ENCODE results near the gene DDX24. TPM values are rescaled to one million over a fixed set of nuclear protein-coding genes. Genes with fewer than 3 reads are reported as not detected.
A peak's percentile ranks its signal among the peaks of the same experiment; 100 is the strongest.

Gene DDX24
- polyA plus RNA-seq, 1 donor from 2014 or later: 207 TPM

DNA sequence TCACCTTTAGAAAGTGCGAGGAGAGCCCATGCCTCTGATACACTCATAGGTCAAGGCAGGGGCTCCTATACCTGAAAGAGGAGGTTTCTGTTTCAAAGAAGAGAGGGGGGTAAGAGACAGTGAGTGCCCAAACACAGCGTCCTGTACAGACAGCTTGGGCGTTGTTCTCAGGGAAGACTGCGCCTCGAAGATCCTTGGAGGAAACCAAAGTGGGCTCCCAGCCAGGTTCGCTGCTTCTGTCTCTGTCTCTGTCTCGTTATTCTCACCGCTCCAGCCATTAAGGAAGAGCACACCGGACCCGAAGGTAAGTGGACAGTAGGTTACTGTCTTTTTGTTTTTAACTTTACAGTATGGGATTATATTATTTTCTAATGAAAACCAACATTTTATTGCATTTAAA, 23.7 kb upstream of the DDX24 start:
- no peak overlapping the region for H3K27ac Mint-ChIP-seq
- H3K4me3 Mint-ChIP-seq: no peak overlapping the region
- peaks cover 3% of the 10 kb centered on the region for H3K36me3 Mint-ChIP-seq
- no peaks in the 10 kb centered on the region for H3K27me3 Mint-ChIP-seq
- no peaks in the 10 kb centered on the region for H3K9me3 Mint-ChIP-seq
- H3K4me1 Mint-ChIP-seq: no peaks in the 10 kb centered on the region

DNA sequence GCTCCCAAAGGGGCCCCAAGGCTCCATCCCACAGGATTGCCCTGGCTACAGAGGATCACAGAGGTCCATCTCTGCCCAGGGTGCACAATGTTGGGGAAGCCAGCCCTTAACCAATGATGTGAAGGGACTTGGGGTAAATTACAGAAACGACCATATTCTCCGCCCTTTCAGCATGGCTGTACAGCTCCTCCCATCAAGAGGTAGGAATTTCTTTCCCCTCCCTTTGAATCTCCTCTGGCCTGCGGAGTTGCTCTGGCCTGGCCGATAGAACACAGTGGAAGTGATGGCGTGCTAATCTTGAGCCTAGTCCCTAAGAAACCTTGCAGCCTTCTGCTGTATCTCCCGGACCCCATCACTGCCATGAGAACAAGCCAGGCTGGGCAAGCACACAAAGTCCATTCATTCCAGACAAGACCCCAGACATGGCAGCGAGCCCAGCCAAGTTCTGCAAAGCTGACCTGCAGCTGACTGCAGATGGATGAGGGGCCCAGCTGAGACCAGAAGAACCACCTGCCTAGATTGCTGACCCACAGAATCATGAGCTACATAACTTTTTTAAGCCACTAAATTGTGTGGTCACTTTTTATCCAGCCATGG, 22.6 kb upstream of the DDX24 start:
- H3K27me3 Mint-ChIP-seq: no peaks in the 10 kb centered on the region
- no peak overlapping the region for H3K27ac Mint-ChIP-seq
- peaks cover 3% of the 10 kb centered on the region for H3K36me3 Mint-ChIP-seq
- no peaks in the 10 kb centered on the region for H3K4me1 Mint-ChIP-seq
- no peak overlapping the region for H3K4me3 Mint-ChIP-seq
- no peaks in the 10 kb centered on the region for H3K9me3 Mint-ChIP-seq

- no peaks in the 10 kb centered on the region for H3K9me3 Mint-ChIP-seq
- H3K27ac Mint-ChIP-seq: no peak overlapping the region
- H3K36me3 Mint-ChIP-seq: peaks cover 3% of the 10 kb centered on the region
- H3K4me1 Mint-ChIP-seq: no peaks in the 10 kb centered on the region
- no peak overlapping the region for H3K4me3 Mint-ChIP-seq
- H3K27me3 Mint-ChIP-seq: no peaks in the 10 kb centered on the region
Observed at GRCh38 chr14:94102768-94103482, 21.9 kb upstream of the DDX24 start.

DNA sequence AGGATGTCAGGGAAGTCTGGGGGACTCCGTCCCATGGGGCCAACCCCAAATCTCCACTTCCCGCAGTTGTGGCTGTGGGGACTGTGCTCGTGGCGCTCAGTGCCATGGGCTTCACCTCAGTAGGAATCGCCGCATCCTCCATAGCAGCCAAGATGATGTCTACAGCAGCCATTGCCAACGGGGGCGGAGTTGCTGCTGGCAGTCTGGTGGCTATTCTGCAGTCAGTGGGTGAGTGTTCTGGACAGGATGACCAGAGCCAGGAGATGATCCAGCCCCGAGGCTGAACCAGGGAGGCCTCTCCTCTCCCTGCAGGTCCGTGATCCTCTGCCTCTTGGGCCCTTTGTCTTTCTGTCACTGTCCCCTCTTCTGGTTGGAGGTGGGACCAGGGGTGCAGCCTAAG, 20.7 kb upstream of the DDX24 start:
- Mint-ChIP-seq H3K4me1 (no peaks in the 10 kb centered on the region), H3K27ac (no peak overlapping the region), H3K36me3 (peaks cover 5% of the 10 kb centered on the region), H3K4me3 (no peak overlapping the region), H3K27me3 (no peaks in the 10 kb centered on the region), H3K9me3 (no peaks in the 10 kb centered on the region)

DNA sequence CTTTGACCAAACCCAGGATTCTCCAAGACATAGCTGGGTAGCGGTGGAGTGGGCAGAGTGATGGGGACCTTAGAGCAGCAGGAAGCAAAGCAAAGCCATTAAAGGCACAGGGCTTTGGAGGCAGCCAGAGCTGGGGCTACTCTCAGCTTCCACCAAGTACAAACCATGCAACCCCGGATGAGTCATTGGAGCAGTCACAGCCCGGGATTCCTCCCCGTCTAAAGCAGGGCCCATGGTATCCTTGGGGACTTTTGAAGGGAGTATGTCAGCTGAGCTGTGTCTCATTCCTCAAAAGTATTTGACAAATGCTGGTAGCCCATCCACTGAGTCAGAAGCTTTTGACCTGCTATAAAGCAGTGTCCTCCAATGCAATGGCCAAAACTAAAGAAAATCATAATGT, 19.8 kb upstream of the DDX24 start:
- no peaks in the 10 kb centered on the region for H3K4me1 Mint-ChIP-seq
- no peak overlapping the region for H3K4me3 Mint-ChIP-seq
- no peak overlapping the region for H3K27ac Mint-ChIP-seq
- no peaks in the 10 kb centered on the region for H3K9me3 Mint-ChIP-seq
- peaks cover 5% of the 10 kb centered on the region for H3K36me3 Mint-ChIP-seq
- H3K27me3 Mint-ChIP-seq: no peaks in the 10 kb centered on the region

DNA sequence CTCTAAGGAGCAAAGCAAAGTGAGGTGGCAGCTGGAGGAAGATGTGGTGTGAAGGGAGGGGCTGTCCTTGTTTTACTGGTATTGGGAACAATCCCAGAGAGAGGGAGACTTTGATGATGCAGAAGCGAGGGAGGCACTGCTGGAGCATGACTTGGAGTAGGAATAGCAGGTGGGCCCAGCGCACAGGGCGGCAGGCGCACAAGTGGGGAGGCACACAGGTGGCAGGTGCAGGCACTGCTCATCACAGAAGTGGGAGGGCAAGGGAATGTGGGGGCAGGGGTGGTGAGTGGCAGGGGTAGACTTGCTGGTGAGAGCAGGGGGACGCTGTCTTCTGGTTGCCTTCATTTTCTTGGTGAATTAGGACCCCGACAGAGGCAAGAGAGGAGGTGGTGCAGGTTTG, 18.0 kb upstream of the DDX24 start:
- Mint-ChIP-seq H3K36me3 (peaks cover 5% of the 10 kb centered on the region), H3K9me3 (no peaks in the 10 kb centered on the region), H3K4me1 (no peaks in the 10 kb centered on the region), H3K27me3 (no peaks in the 10 kb centered on the region), H3K4me3 (peak overlapping the region in 1 of 4 donors; percentile 29), H3K27ac (no peak overlapping the region)

DNA sequence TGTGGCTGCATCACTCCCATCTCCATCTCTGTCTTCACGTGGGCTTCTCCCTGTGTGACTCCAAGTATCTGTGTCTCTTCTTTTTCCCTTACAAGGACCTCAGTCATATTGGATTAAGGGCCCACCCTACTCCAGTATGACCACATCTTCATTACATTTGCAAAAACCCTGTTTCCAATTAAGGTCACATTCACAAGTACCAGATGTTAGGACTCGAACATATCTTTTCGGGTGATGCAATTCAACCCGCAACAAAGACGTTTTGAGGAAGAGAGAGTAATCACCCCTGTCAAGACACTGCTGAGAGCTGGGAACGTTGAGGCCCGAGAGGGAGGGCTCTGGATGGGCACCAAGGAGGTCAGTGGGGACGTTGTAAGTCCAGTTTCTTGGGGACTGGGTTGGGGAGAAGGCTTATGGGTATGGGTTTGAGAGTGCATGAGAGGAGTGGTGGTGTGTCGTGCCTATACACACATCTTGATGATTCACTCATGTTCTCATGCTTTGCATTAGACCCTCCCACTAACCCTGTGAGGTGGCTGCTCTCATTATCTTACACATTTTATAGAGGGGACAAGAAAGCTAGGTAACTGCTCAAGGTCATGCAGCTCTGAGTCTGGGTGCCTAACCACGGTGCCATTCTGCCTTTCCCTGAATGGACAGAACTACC, 17.5 kb upstream of the DDX24 start:
- Mint-ChIP-seq H3K4me1 (no peaks in the 10 kb centered on the region), H3K36me3 (peaks cover 6% of the 10 kb centered on the region), H3K27ac (no peak overlapping the region), H3K4me3 (no peak overlapping the region), H3K27me3 (no peaks in the 10 kb centered on the region), H3K9me3 (no peaks in the 10 kb centered on the region)

DNA sequence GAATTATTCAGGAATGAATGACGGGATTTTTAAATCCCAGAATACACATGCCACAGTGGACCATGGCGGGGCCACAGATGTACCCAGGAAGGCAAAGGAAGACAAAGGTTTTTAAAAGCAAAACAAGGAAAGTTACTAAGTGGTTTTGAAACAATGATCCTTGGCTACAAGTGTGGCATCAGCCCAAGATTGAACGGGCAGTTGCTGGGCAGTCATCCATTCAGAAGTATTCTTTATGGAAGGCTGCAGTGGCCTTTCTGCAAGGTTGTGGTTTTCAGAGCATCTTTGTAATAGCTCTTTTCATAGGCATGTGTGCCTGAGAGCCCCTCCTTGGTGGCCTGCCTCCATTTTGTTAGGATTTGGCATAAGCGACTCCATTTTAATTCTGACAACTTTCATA, 16.1 kb upstream of the DDX24 start:
- Mint-ChIP-seq H3K4me3 (no peak overlapping the region), H3K9me3 (no peaks in the 10 kb centered on the region), H3K36me3 (peaks cover 6% of the 10 kb centered on the region), H3K27me3 (no peaks in the 10 kb centered on the region), H3K27ac (no peak overlapping the region), H3K4me1 (no peaks in the 10 kb centered on the region)

DNA sequence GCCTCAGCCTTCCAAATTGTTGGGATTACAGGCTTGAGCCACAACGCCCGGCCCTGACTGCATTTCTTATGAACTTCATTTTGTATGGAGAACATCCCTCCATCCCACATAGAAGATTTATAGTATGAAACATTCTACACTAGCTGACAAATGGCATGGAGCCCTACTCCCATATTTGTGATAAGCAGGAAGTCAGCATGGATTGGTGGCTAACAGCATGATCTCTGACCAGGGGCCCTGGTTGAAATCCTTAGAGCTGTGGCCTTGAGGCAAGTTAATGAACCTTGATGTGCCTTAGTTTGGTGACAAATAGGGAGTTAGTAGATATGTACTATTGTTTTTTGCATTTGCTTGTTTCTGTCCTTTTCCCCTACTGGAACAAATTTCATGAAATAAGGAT, 12.4 kb upstream of the DDX24 start:
- no peaks in the 10 kb centered on the region for H3K4me1 Mint-ChIP-seq
- no peak overlapping the region for H3K27ac Mint-ChIP-seq
- no peaks in the 10 kb centered on the region for H3K27me3 Mint-ChIP-seq
- H3K4me3 Mint-ChIP-seq: no peak overlapping the region
- H3K9me3 Mint-ChIP-seq: no peaks in the 10 kb centered on the region
- peaks cover 4% of the 10 kb centered on the region for H3K36me3 Mint-ChIP-seq

- H3K27ac Mint-ChIP-seq: no peak overlapping the region
- H3K4me1 Mint-ChIP-seq: no peaks in the 10 kb centered on the region
- H3K27me3 Mint-ChIP-seq: no peaks in the 10 kb centered on the region
- H3K36me3 Mint-ChIP-seq: peaks cover 2% of the 10 kb centered on the region
- no peak overlapping the region for H3K4me3 Mint-ChIP-seq
- peaks cover 0 to 2% (median 0%) of the 10 kb centered on the region in 3 donors for H3K9me3 Mint-ChIP-seq
Observed at GRCh38 chr14:94089479-94089878, 8.5 kb upstream of the DDX24 start.

DNA sequence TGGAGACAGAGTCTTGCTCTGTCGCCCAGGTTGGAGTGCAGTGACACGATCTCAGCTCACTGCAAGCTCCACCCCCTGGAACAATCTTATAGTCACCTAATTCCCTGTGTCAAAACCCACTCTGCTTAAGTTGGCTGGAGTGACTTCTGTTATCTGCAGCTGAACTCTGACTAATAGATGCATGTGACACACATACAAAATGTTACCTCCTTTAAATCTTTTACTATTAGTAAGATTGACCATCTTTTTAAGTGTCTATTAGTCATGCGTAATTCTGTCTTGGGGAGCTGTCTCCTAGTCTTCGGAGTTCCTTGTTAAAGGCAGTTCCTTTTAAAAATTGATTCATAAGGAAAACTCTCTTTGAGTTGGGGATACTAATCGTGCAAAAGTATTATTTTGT, 7.5 kb upstream of the DDX24 start:
- H3K27ac Mint-ChIP-seq: no peak overlapping the region
- no peaks in the 10 kb centered on the region for H3K27me3 Mint-ChIP-seq
- no peaks in the 10 kb centered on the region for H3K36me3 Mint-ChIP-seq
- H3K4me1 Mint-ChIP-seq: no peaks in the 10 kb centered on the region
- H3K4me3 Mint-ChIP-seq: no peak overlapping the region
- peaks cover 0 to 2% (median 0%) of the 10 kb centered on the region in 3 donors for H3K9me3 Mint-ChIP-seq

DNA sequence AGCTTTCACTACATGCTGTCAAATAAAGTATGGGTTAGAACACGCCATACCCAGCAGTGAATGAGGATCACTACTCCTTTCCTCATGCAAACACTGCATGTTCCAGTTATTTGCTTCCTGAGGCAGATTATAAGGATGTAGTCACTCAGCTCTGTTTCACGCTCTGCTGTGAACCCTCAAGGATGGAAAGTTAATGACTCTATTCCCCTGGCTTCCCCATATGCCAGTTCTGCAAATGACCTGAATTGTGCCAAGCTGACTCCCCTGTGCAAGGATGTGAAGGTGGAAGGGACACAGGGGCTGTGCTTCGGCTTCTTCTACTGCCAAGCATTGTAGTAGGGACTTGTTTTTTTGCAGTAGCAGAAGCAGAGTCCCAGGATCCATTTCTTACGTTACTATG, 6.9 kb upstream of the DDX24 start:
- H3K9me3 Mint-ChIP-seq: peaks cover 0 to 2% (median 0%) of the 10 kb centered on the region in 3 donors
- H3K4me3 Mint-ChIP-seq: no peak overlapping the region
- no peaks in the 10 kb centered on the region for H3K4me1 Mint-ChIP-seq

GRCh38 chr14:94081386-94081820, 401 bp upstream of the DDX24 start:
- peak overlapping the region; percentile 88 to 100 (median 98) for H3K27ac Mint-ChIP-seq
- peaks cover 0 to 2% (median 0%) of the 10 kb centered on the region in 3 donors for H3K9me3 Mint-ChIP-seq
- peak overlapping the region; percentile 98 to 99 (median 99) for H3K4me3 Mint-ChIP-seq
- no peaks in the 10 kb centered on the region for H3K27me3 Mint-ChIP-seq
- H3K4me1 Mint-ChIP-seq: peaks cover 31 to 36% (median 31%) of the 10 kb centered on the region in 3 donors
- peaks cover 12% of the 10 kb centered on the region for H3K36me3 Mint-ChIP-seq

More for the DNA sequence above, 6.9 kb upstream of the DDX24 start:
- no peaks in the 10 kb centered on the region for H3K36me3 Mint-ChIP-seq
- H3K27me3 Mint-ChIP-seq: no peaks in the 10 kb centered on the region
- H3K27ac Mint-ChIP-seq: no peak overlapping the region

DNA sequence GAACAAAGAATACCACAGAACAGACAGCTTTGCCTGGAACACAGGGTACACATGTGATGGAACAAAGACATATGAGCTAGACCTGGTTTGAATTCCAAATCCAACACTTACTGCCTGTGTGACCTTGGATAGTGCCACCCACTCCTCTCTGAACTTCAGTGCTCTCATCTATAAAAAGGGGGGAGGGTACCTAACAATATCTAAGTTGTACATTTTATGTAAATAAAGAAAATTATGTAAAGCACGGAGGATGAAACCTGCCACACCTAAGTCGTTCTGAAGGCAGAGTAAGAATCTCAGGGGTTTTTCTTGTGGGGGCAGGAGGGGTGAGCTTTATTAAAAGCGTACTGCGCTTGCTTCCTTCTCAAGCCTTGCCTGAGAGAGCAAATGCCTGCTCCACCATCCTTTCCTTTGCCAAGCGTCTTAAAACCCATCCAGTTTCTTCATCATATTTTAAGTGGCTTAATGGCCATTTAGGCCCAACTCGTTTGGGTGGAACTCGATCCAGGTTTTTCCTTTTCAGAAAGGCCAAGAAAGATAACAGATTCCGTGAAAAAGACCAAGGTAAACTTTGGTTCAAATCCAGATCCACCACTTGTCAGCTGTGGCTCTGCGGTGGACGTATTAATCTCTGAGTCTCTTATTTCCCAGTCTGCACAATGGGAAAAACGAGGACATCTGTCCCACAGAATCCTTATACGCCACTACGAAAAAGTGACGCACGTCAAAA, 946 bp downstream of the DDX24 start:
- H3K36me3 Mint-ChIP-seq: peaks cover 21% of the 10 kb centered on the region
- H3K4me3 Mint-ChIP-seq: peak overlapping the region; percentile 98 to 99 (median 99)
- H3K4me1 Mint-ChIP-seq: peaks cover 37 to 42% (median 39%) of the 10 kb centered on the region in 3 donors
- no peaks in the 10 kb centered on the region for H3K27me3 Mint-ChIP-seq
- peaks cover 0 to 5% (median 3%) of the 10 kb centered on the region in 3 donors for H3K9me3 Mint-ChIP-seq
- H3K27ac Mint-ChIP-seq: peak overlapping the region; percentile 88 to 100 (median 98)

DNA sequence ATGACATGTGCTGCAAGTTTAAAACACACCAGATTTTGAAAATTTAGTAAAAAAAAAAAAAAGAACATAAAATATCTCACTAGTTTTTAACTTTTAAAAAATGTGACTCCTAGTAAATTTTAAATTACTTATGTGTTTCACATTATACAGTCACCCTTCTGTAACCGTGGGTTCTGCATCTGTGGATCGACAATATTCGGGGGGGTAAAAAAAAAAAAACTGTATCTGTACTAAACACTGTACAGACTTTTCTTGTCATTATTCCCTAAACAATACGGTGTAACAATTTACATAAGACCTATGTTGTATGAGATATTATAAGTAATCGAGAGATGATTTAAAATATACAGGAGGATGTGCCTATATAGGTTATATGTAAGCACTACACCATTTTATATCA, 3.2 kb downstream of the DDX24 start:
- Mint-ChIP-seq H3K36me3 (peaks cover 29% of the 10 kb centered on the region), H3K4me3 (peak overlapping the region; percentile 98 to 99 (median 99)), H3K27ac (peak overlapping the region in 1 of 3 donors; percentile 66), H3K4me1 (peaks cover 41 to 48% (median 45%) of the 10 kb centered on the region in 3 donors), H3K9me3 (peaks cover 3 to 13% (median 8%) of the 10 kb centered on the region in 3 donors), H3K27me3 (no peaks in the 10 kb centered on the region)
